Lower lobe of right lung (tissue), 2 donors: Measurements from ENCODE around the gene EFHC1. TPM values are rescaled to one million over a fixed set of nuclear protein-coding genes. Genes with fewer than 3 reads are reported as not detected.

Experiments
- ATAC-seq, 2 donors: fragments of 200-7000 bp; cut with Tn5 transposase; one replicate each; pipeline ENCODE4 v1.9.1; 2020 to 2022; ENCODE audit warnings: mild to moderate bottlenecking in 2 of 2, moderate library complexity in 2 of 2
- DNase-seq: peaks from one replicate; pipeline ENCODE4 v3.0.0-alpha.2; 2020
- H3K27ac ChIP-seq: fragments of 200-600 bp; one replicate; pipeline ENCODE4 v1.8.0; 2022
- H3K27me3 ChIP-seq: fragments of 200-600 bp; one replicate; pipeline ENCODE4 v1.8.0; 2022; ENCODE audit warnings: low read depth
- H3K36me3 ChIP-seq: fragments of 200-600 bp; one replicate; pipeline ENCODE4 v1.8.0; 2022; ENCODE audit warnings: mild to moderate bottlenecking
- H3K4me1 ChIP-seq: fragments of 200-600 bp; one replicate; pipeline ENCODE4 v1.8.0; 2022
- H3K4me3 ChIP-seq: fragments of 200-600 bp; one replicate; pipeline ENCODE4 v1.8.0; 2022; ENCODE audit warnings: mild to moderate bottlenecking
- H3K9me3 ChIP-seq: fragments of 200-600 bp; one replicate; pipeline ENCODE4 v1.8.0; 2022
- CTCF ChIP-seq: fragments of 200-600 bp; IDR thresholded peaks from one replicate; pipeline ENCODE4 v1.8.0; 2022; ENCODE audit warnings: antibody characterized with exemption, mild to moderate bottlenecking
- intact Hi-C: fragments of 100-400 bp; cut with DNase I; formaldehyde crosslinking; loops from one replicate; pipeline ENCODE4 v1.11.0; 2022
- total RNA-seq: library from RNA; stranded (reverse); fragmentation: NEBNext Ultra II Directional; extraction: Animal tissue kit (Norgen Biotek cat#: 25700); gene quantifications from one replicate; pipeline ENCODE4 v1.2.1, GENCODE V29; 2021
- donor health status: DM: no; HTN: yes; CAD: no; lungs with severe emphysema.

EFHC1 gene
- total RNA-seq, 1 donor from 2014 or later, result 42.2 TPM

DNA sequence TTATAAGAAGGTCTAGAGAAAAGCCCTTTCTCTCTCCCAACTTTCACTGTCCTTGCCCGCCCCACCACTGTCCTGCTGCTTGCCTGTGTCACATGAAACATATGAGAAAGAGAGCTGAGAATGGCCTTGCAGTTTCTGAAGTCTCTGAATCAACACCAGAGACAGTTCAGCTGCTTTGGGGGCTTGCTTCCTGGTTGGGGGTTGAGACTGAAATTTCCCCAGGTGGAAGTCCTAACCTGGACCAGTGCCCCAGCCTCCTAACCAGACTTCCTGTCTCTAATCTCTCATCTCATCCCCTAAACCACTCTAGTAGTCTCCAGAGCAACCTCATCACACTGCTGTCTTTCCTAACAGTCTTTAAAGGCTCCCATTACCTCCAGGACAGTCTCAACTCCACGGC lies 146.1 kb downstream of the EFHC1 start:
- ATAC-seq, result no peak
- Histone ChIP-seq H3K27me3 (no peaks in the 10 kb centered on the region), H3K4me1 (peaks cover 51% of the 10 kb centered on the region), H3K36me3 (no peaks in the 10 kb centered on the region), H3K4me3 (no peak overlapping the region), H3K9me3 (no peaks in the 10 kb centered on the region), H3K27ac (peak overlapping the region; percentile 41)
- intact Hi-C loops, result no loop called here
- no peak for DNase-seq
- TF ChIP-seq CTCF, result no peak

GRCh38 chr6:52566853-52567279 lies 146.7 kb downstream of the EFHC1 start:
- no peaks in the 10 kb centered on the region for H3K36me3 ChIP-seq
- intact Hi-C loops, result no loop called here
- TF ChIP-seq CTCF, result no peak
- peak overlapping the region; percentile 41 for H3K27ac ChIP-seq
- DNase-seq (no peak), ATAC-seq (peak; percentile 9 to 28)
- H3K9me3 ChIP-seq, result no peaks in the 10 kb centered on the region
- H3K4me3 ChIP-seq, result no peak overlapping the region
- no peaks in the 10 kb centered on the region for H3K27me3 ChIP-seq
- H3K4me1 ChIP-seq, result peaks cover 54% of the 10 kb centered on the region

- H3K27me3 ChIP-seq, result no peaks in the 10 kb centered on the region
- no peaks in the 10 kb centered on the region for H3K9me3 ChIP-seq
- peak overlapping the region; percentile 24 for H3K27ac ChIP-seq
- TF ChIP-seq CTCF, result no peak
- ATAC-seq (no peak), DNase-seq (no peak)
- H3K4me3 ChIP-seq, result no peak overlapping the region
- peaks cover 65% of the 10 kb centered on the region for H3K4me1 ChIP-seq
- intact Hi-C loops, result no loop called here
- H3K36me3 ChIP-seq, result no peaks in the 10 kb centered on the region
Observed at GRCh38 chr6:52568320-52568719, 148.2 kb downstream of the EFHC1 start.

DNA sequence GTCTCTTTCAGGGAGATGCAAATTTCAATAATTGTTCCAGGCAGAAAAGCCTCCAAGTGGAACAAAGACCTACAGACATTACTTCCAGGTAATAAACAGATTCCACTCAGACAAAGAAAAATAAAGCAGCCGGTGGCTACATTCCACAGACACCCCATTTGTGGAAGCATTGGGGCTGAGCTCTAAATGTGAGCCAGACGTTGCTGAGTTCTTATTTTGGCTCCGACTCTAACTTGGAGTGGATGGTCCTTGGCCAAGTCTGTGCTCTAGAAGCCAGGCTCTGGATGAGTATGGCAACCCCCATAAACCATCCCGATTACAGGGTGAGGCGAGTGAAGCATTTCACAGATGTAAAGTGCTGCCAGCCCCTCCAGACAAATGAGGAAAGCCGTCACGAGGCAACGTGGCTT lies 150.2 kb downstream of the EFHC1 start:
- H3K4me3 ChIP-seq, result no peak overlapping the region
- ATAC-seq (peak; percentile 37 to 47), DNase-seq (no peak)
- intact Hi-C loops, result no loop called here
- H3K27me3 ChIP-seq, result no peaks in the 10 kb centered on the region
- no peaks in the 10 kb centered on the region for H3K36me3 ChIP-seq
- peak overlapping the region; percentile 21 for H3K27ac ChIP-seq
- TF ChIP-seq CTCF, result no peak
- peaks cover 84% of the 10 kb centered on the region for H3K4me1 ChIP-seq
- no peaks in the 10 kb centered on the region for H3K9me3 ChIP-seq

GRCh38 chr6:52571099-52571755 lies 151.1 kb downstream of the EFHC1 start:
- no peaks in the 10 kb centered on the region for H3K36me3 ChIP-seq

More at GRCh38 chr6:52571099-52571755, 151.1 kb downstream of the EFHC1 start:
- intact Hi-C loops, result no loop called here
- DNase-seq (no peak), ATAC-seq (peak; percentile 56 to 58)
- no peaks in the 10 kb centered on the region for H3K9me3 ChIP-seq
- H3K4me3 ChIP-seq, result no peak overlapping the region
- no peaks in the 10 kb centered on the region for H3K27me3 ChIP-seq
- peaks cover 88% of the 10 kb centered on the region for H3K4me1 ChIP-seq
- H3K27ac ChIP-seq, result peak overlapping the region; percentile 21
- no peak for TF ChIP-seq CTCF
